ENCODE data around the gene PITPNB.

Gene PITPNB

GRCh38 chr22:27827604-27828587 is 91.2 kb downstream of the PITPNB start:
- DNase-seq, result no peak

DNA sequence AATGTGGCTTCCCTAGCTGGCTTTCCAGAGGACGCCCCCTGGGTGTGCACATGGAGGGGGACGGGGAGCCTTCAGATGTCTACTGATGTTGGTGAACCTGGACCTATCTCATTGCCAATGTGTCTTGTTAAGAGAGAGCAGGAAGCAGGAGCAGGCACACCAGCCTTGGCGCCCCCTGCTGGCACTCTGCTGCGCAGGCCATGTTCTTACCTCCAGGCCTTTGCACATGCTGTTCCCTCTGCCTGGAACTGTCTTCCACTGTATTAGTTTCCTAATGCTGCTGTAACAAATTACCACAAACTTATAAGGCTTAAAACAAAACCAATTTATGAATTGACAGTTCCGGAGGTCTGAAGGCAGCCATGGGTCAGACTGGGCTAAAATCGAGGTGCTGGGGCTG is 93.9 kb downstream of the PITPNB start:
- peak; percentile 43 to 44 for DNase-seq

DNA sequence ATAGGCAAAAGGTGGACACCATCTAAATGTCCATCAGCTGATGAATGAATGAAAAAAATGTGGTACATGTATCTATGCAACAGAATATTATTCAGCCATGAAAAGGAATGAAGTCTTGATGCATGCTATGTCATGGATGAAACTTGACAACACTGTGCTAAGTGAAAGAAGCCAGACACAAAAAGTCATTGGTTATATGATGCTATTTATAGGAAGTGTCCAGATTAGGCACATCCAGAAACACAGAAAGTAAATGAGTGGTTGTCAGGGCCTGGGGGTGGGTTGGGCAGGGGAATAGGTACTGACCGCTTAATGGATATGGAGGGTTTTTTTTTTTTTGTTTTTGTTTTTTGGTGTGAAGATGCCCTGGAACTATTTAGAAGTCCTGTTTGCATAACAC is 95.8 kb downstream of the PITPNB start:
- DNase-seq, result no peak

DNA sequence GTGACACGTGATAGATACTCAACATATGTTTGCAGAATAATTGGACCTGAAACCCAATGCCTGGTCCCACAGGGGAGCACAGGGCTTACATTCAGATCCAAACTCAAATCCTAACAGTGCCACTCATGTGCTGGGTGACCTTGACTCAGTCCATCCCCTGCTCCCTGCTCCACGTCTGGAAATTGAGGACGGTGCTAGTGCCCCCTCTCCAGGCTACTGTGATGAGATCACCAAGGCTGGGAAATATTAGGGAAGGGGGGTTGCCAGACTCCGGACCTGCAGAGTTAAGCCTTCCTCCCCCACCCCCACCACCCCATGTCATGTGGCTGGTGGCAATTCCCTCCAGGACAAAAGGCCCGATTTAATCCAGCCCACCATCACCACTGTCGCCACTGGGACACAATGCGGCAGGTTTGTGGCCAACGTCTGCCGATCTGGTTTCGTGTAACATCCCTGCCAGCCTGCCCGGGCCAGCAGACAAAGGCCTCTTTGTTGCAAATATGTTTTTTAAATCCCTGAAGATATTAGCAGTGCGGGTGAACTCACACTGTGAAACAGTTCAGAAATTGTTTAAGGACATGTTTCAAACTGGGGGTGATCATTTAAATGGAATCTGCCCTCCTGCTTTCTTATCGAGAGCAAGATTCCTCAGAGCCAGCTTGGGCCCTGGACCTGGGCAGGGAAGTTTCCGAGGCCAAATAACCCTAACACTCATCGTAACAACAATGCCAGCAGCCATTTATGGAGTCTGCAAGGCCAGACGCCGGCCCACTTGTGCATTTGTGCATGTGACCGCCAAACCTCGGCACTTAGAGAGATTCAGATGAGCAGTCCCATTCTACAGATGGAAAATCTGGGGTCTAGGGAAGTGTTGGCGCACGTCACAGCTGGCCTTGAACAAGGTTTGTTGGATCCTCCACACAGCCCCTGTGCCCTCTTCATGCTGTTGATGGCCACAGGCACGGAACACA is 97.9 kb downstream of the PITPNB start:
- DNase-seq, result no peak

- DNase-seq, result no peak
These were observed 102.5 kb downstream of the PITPNB start for GRCh38 chr22:27816552-27816951.

DNA sequence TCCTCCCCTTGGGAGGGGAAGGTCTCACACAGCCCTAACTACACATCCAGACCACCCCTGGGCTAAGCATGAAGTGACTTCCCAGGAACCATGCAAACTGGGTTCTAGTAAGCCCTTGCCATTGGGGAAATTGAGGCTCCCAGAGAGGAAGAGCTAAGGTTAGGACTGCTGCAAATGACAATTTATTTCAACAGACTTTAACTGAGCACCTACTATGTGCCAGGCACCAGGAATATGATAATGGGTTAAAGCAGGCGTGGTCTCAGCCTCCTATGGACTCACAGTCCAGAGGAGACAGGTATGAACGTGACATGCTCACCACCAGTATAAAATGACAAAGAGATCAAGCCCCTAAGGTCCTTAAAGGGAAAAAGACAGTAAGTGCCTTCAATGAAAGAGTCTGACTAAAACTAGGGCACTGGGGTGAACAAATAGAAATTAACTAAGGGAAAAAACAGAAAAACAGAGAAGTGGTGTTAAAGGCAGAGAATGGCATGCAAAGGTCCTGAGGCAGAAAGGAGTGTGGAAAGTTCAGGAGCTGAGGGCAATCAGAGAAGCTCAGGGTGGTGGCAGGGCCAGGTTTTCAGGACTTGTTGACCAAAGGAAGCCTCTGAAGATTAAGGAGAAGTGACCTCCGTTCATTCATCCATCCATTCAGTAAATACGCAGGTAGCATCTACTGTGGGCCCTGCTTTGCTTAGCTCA is 103.1 kb downstream of the PITPNB start:
- no peak for DNase-seq

GRCh38 chr22:27814993-27815392 is 104.1 kb downstream of the PITPNB start:
- no peak for DNase-seq

DNA sequence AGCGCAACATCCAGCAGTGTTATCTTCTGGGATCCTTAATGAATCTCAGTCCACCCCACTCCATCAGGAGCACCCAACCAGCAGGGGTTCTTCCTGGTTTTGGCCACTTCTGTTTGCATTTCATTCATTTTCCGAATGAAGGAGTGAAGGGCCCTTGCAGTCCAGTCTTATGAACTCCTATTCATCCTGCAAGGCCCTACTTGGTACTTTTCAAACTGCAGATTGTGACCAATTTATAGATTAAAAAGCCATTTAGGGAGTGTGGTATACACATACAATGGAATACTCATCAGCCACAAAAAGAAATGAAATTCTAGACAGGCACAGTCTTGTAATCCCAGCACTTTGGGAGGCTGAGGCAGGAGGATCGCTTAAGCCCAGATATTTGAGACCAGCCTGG is 107.3 kb downstream of the PITPNB start:
- no peak for DNase-seq

GRCh38 chr22:27810609-27811151 is 108.4 kb downstream of the PITPNB start:
- no peak for DNase-seq

DNA sequence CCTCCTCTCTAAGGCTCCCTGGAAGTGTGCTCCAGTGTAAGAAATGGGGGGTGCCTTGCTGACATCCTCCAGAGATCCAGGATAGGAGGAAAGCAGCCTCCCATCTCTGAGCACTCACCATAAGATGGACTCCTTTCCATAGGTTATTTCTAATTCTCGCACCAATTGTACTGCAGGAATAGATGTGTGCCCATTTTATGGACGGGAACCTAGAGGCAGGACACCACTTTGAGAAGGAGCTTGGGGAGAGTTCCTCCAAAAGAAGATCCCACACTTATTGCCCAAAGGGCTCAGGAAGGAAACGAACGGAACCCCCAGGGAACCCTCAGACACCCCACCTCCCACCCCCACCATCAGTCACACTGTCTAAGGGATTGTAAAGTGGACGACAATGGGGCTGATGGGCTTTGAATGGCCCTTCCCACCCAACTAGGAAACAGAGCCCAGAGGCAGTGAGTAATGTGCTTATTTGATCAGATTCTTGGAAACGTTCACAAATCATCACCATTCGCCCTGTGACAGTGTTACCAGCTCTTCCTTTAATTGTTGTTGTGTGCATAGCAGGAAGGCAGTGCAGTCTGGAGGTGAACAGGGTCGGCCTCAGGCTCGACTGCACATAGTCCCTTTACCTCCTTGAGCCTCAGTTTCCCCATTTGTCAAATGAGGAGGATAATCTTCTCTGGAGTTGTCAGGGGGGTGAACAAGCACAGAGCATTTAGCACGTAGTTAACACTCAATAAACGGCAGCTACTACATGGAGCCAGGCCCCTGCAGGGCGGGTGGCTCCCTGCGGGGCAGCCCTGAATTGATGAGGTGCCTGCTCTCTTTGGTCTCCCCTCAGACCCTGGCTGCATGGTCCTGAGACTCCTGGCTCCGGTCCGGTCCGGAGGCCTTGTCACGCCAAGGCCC is 109.1 kb downstream of the PITPNB start:
- no peak for DNase-seq

GRCh38 chr22:27809226-27809603 is 109.8 kb downstream of the PITPNB start:
- DNase-seq, result no peak

GRCh38 chr22:27808451-27809225 is 110.4 kb downstream of the PITPNB start:
- no peak for DNase-seq

GRCh38 chr22:27805841-27806240 is 113.2 kb downstream of the PITPNB start:
- no peak for DNase-seq

GRCh38 chr22:27804470-27805297 is 114.4 kb downstream of the PITPNB start:
- peak; percentile 56 to 64 for DNase-seq

DNA sequence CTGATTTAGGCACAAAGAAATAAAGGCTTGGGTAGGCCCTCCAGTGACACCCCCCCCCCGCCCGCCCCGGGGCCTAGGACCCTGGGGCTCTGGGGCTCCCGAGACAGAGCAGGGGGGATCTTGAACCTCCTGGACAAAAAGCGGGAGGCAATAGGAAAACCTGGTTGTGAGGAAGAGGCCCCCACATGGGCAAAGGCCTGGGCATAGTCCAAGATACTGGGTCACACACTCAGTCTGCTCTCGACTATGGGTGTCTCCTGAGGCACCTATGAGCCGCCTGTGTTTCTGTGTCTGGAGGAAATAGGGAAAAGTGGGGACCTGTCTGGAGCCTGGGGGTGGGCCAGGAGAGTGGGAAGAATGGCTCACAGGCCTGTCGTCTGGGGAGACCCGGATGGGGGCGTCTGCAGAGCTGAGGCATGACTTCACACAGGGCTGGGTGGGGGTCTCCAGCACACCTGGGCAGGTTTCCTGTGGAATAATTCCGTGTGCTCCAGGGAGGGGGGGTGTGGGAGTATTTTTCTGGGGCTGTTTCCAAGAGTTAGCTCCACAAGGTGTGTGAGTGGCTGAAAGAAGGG is 115.1 kb downstream of the PITPNB start:
- no peak for DNase-seq

GRCh38 chr22:27802346-27803073 is 116.5 kb downstream of the PITPNB start:
- no peak for DNase-seq
